ENCODE measurements around the gene SLAMF7. TPM values are rescaled to one million over a fixed set of nuclear protein-coding genes. Genes with fewer than 3 reads are reported as not detected.

The SLAMF7 gene
- total and polyA plus RNA-seq, 10 of the 15 experiments (the other 5 are each of a cell fraction or from before 2014, with no cell fraction given) = 66.6 to 284 (median 108) TPM

DNA sequence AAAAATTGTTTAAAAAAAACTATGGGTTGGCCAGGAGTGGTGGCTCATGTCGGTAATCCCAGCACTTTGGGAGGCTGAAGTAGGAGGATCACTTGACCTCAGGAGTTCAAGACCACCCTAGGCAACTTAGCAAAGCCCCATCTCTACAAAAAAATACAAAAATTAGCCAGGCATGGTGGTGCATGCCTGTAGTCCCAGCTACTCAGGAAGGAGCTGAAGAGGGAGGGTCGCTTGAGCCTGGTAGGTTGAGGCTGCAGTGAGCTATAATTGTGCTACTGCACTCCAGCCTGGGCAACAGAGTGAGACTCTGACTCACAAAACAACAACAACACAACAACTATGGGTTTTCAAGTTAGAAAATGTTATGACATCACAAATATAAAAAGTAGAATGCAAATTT, 16.4 kb downstream of the SLAMF7 start (continued):
- TF ChIP-seq, protein P1, sequence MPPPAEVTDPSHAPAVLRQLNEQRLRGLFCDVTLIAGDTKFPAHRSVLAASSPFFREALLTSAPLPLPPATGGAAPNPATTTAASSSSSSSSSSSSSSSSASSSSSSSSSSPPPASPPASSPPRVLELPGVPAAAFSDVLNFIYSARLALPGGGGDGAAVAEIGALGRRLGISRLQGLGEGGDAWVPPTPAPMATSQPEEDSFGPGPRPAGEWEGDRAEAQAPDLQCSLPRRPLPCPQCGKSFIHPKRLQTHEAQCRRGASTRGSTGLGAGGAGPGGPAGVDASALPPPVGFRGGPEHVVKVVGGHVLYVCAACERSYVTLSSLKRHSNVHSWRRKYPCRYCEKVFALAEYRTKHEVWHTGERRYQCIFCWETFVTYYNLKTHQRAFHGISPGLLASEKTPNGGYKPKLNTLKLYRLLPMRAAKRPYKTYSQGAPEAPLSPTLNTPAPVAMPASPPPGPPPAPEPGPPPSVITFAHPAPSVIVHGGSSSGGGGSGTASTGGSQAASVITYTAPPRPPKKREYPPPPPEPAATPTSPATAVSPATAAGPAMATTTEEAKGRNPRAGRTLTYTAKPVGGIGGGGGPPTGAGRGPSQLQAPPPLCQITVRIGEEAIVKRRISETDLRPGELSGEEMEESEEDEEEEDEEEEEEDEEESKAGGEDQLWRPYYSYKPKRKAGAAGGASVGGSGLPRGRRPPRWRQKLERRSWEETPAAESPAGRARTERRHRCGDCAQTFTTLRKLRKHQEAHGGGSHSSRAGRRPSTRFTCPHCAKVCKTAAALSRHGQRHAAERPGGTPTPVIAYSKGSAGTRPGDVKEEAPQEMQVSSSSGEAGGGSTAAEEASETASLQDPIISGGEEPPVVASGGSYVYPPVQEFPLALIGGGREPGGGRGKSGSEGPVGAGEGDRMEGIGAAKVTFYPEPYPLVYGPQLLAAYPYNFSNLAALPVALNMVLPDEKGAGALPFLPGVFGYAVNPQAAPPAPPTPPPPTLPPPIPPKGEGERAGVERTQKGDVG (CRISPR knock-in tag; IDR thresholded peaks at IDR 0.05) = no peak
- TF ChIP-seq NFYB (IDR thresholded peaks at IDR 0.05; ENCODE audit: insufficient read depth, low read depth, low read length) (no peak), POU2F2 (IDR thresholded peaks at IDR 0.05; ENCODE audit: borderline replicate concordance, low read depth, low read length) (no peak), POLR2AphosphoS2 (IDR thresholded peaks at IDR 0.05; ENCODE audit: low read depth, low read length) (no peak)

DNA sequence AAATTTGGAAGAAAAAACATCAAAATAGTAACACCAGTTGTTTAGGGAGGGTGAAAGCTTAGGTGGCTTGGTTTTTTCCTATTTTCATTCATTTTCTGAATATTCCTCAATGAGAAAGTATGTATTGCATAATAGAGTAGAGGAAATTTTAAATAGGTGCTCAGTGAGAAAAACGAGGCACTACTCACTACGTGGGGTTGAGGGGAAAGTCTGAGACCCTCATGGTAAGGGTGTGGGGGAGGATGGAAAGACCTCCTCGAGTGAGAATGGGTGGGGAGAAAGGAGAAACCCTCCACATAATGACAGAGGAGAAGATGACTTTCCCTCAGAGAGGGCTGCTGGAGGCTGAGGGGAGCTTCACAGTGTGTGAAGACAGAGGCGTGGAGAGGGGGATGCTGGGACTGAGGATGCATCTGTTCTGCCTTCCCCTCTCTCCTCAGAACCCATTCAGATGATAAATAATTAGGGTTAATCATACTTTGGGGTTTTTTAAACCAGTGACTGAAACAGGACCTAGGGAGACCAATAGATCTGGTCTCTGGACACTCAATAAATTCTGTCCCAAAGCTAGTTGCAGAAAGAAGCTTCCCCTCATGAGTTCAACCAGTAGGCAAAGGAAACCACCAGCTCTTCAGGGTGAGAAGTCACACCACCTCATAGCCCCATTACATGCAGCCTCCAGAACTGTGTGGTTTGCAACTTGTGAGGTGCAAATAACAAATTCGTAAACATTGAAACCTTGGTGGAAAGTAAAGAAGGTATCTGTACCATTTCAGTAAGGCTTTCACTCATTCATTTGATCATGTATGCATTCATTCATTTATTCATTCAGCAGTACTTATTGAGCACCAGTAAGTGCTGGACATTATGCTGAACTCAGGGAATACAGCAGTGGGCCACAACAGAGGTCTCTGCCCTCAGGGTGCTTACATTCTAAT, 17.1 kb downstream of the SLAMF7 start:
- BruUV-seq (replicated peaks) = no TSS peak
- peak; percentile 77 for ATAC-seq
- 25% methylated on average over 5 of the region's 5 CpGs for WGBS (ENCODE audit: insufficient coverage, insufficient replicate concordance, low lambda C conversion rate, missing lambda C conversion rate)
- Histone ChIP-seq H3K27me3 (replicated peaks in 1 of 2; ENCODE audit: control insufficient read depth in 2 of 2, insufficient read depth in 2 of 2, low read length in 1 of 2) (no peaks in the 10 kb centered on the region), H3K4me1 (ENCODE audit: control insufficient read depth, insufficient read depth, low read length) (peaks cover 20% of the 10 kb centered on the region), H3K4me2 (ENCODE audit: control insufficient read depth, insufficient read depth) (peak overlapping the region; percentile 41), H3K36me3 (ENCODE audit: control insufficient read depth in 2 of 2, insufficient read depth in 2 of 2, low read length in 1 of 2) (peaks cover 6 to 16% of the 10 kb centered on the region in 2 experiments), H3K9me3 (replicated peaks; ENCODE audit: control insufficient read depth, insufficient read depth, low read length) (no peaks in the 10 kb centered on the region; the same call in 2 of the 3 replicates), H3K79me2 (ENCODE audit: control insufficient read depth, insufficient read depth, low read length) (no peaks in the 10 kb centered on the region; the same call in 1 of the 2 replicates), H3K9ac (ENCODE audit: control insufficient read depth, insufficient read depth, low read length) (no peak overlapping the region), H4K20me1 (ENCODE audit: control insufficient read depth, insufficient read depth) (no peaks in the 10 kb centered on the region), H3K27ac (ENCODE audit: control insufficient read depth, insufficient read depth) (peak overlapping the region; percentile 49), H2AFZ (ENCODE audit: control insufficient read depth, low read depth, low read length) (no peak overlapping the region), H3K4me3 (no peak overlapping the region)
- ChIA-PET CTCF (interaction anchor here (0.7 to 6.0 kb wide), 9 partner anchors 9 to 195 kb away, joined by 3 to 42 read pairs (median 6); partner anchors contain the start of genes LY9 and SLAMF7), SMC1A (ENCODE audit: uncharacterized antibody, unreplicated experiment) (interaction anchor here (0.5 to 9.8 kb wide), 16 partner anchors 9 to 315 kb away, joined by 3 to 109 read pairs (median 5); partner anchors contain the start of genes LY9 and SLAMF7), POLR2A (interaction anchor here (0.5 to 2.7 kb wide), 16 partner anchors 9 to 104 kb away, joined by 3 to 32 read pairs (median 4); partner anchors contain the start of gene SLAMF7), RAD21 (ENCODE audit: unreplicated experiment) (interaction anchor here (0.9 to 6.4 kb wide), 19 partner anchors 8 to 312 kb away, joined by 3 to 68 read pairs (median 4); partner anchors contain the start of genes CD48, LY9, SLAMF1 and SLAMF7)
- intact Hi-C loops (cut with micrococcal nuclease; ENCODE audit: unreplicated experiment) = no loop called here
- no peak for DNase-seq (ENCODE audit: low read depth, low spot score)
- FAIRE-seq = peak; percentile 94
- in situ Hi-C loops (cut with MboI) = no loop called here
- TF ChIP-seq, protein P2, sequence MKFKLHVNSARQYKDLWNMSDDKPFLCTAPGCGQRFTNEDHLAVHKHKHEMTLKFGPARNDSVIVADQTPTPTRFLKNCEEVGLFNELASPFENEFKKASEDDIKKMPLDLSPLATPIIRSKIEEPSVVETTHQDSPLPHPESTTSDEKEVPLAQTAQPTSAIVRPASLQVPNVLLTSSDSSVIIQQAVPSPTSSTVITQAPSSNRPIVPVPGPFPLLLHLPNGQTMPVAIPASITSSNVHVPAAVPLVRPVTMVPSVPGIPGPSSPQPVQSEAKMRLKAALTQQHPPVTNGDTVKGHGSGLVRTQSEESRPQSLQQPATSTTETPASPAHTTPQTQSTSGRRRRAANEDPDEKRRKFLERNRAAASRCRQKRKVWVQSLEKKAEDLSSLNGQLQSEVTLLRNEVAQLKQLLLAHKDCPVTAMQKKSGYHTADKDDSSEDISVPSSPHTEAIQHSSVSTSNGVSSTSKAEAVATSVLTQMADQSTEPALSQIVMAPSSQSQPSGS (IDR thresholded peaks at IDR 0.05; ENCODE audit: low read length) = peak; percentile 55; the same call in 1 of the 2 replicates
- TF ChIP-seq, protein P3, sequence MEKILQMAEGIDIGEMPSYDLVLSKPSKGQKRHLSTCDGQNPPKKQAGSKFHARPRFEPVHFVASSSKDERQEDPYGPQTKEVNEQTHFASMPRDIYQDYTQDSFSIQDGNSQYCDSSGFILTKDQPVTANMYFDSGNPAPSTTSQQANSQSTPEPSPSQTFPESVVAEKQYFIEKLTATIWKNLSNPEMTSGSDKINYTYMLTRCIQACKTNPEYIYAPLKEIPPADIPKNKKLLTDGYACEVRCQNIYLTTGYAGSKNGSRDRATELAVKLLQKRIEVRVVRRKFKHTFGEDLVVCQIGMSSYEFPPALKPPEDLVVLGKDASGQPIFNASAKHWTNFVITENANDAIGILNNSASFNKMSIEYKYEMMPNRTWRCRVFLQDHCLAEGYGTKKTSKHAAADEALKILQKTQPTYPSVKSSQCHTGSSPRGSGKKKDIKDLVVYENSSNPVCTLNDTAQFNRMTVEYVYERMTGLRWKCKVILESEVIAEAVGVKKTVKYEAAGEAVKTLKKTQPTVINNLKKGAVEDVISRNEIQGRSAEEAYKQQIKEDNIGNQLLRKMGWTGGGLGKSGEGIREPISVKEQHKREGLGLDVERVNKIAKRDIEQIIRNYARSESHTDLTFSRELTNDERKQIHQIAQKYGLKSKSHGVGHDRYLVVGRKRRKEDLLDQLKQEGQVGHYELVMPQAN (conservative IDR thresholded peaks at IDR 0.05) = no peak
- TF ChIP-seq, protein P4, sequence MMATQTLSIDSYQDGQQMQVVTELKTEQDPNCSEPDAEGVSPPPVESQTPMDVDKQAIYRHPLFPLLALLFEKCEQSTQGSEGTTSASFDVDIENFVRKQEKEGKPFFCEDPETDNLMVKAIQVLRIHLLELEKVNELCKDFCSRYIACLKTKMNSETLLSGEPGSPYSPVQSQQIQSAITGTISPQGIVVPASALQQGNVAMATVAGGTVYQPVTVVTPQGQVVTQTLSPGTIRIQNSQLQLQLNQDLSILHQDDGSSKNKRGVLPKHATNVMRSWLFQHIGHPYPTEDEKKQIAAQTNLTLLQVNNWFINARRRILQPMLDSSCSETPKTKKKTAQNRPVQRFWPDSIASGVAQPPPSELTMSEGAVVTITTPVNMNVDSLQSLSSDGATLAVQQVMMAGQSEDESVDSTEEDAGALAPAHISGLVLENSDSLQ (IDR thresholded peaks at IDR 0.05) = peak; percentile 20; the same call in 1 of the 2 replicates
- TF ChIP-seq YY1 (IDR thresholded peaks at IDR 0.05; ENCODE audit: low read depth, low read length) = no peak

Measured in GM12878 (cell line).